HEK293 (cell line): ENCODE measurements around the gene CHPT1.

Experiments
- CTCF ChIA-PET: fragments of 350-600 bp; formaldehyde crosslinking; extraction: SDS; loops from one replicate; lab custom pipeline; 2021; ENCODE audit warnings: antibody characterized with exemption; lab: Yijun Ruan, JAX
- POLR2A ChIA-PET: fragments of 300-600 bp; formaldehyde crosslinking; extraction: SDS; loops from one replicate; lab custom pipeline; 2020; ENCODE audit warnings: antibody characterized with exemption, inconsistent platforms; lab: Yijun Ruan, JAX
- H3K27ac ChIP-seq: fragments of 200-500 bp; sonication (Bioruptor generic); 2 replicates; pipeline ENCODE4 v1.5.1; 2014; ENCODE audit warnings: low read depth, low read length, control low read depth, inconsistent platforms; ENCODE audit errors: extremely low read depth
- H3K36me3 ChIP-seq, 2 experiments: fragments of 200-500 bp in 1 of 2; sonication (Bioruptor generic) in 1 of 2; 1 replicate in 1 of 2; 2 replicates in 1 of 2; pipeline ENCODE4 v1.5.1; 2014 to 2017; ENCODE audit warnings: inconsistent platforms in 2 of 2, low read length in 2 of 2; ENCODE audit not compliant: control insufficient read depth in 2 of 2, insufficient read depth in 1 of 2
- H3K4me1 ChIP-seq: fragments of 200-500 bp; sonication (Bioruptor generic); 2 replicates; pipeline ENCODE4 v1.5.1; 2014; ENCODE audit warnings: mild to moderate bottlenecking, low read length, inconsistent platforms; ENCODE audit not compliant: control insufficient read depth, insufficient read depth
- H3K4me3 ChIP-seq: 2 replicates; pipeline ENCODE4 v1.5.1; 2011; ENCODE audit warnings: low read depth, mild to moderate bottlenecking, control low read depth, low read length, moderate library complexity
- H3K9me3 ChIP-seq: fragments of 200-500 bp; sonication (Bioruptor generic); 2 replicates; pipeline ENCODE4 v1.5.1; 2014; ENCODE audit warnings: low read depth, low read length, inconsistent platforms; ENCODE audit not compliant: control insufficient read depth, insufficient read depth
- BCL11B ChIP-seq: fragments of 450-650 bp; formaldehyde crosslinking; IDR thresholded peaks from 2 replicates; pipeline ENCODE4 v1.5.1; 2016; ENCODE audit warnings: low read depth, missing biosample characterization, missing genetic modification characterization
- GLIS2 ChIP-seq: fragments of 450-650 bp; formaldehyde crosslinking; IDR thresholded peaks from 2 replicates; pipeline ENCODE4 v1.5.1; 2016; ENCODE audit warnings: missing biosample characterization, missing genetic modification characterization
- HOXD13 ChIP-seq: sonication (generic); formaldehyde crosslinking; IDR thresholded peaks from 2 replicates; pipeline ENCODE4 v1.8.0; 2022; ENCODE audit warnings: missing genetic modification reagents, borderline replicate concordance
- KLF16 ChIP-seq: fragments of 450-650 bp; formaldehyde crosslinking; IDR thresholded peaks from 2 replicates; pipeline ENCODE4 v1.5.1; 2017; ENCODE audit warnings: missing biosample characterization, missing genetic modification characterization
- MEIS1 ChIP-seq: sonication (generic); formaldehyde crosslinking; IDR thresholded peaks from 2 replicates; pipeline ENCODE4 v1.8.1; 2022; ENCODE audit warnings: missing genetic modification reagents, mild to moderate bottlenecking, borderline replicate concordance
- SP7 ChIP-seq: fragments of 450-650 bp; formaldehyde crosslinking; IDR thresholded peaks from 2 replicates; pipeline ENCODE4 v1.5.1; 2016; ENCODE audit warnings: missing biosample characterization, missing genetic modification characterization
- WT1 ChIP-seq: fragments of 450-650 bp; formaldehyde crosslinking; IDR thresholded peaks from 2 replicates; pipeline ENCODE4 v1.5.1; 2016; ENCODE audit warnings: missing biosample characterization, missing genetic modification characterization
- ZFHX2 ChIP-seq: fragments of 450-650 bp; formaldehyde crosslinking; conservative IDR thresholded peaks from 2 replicates; pipeline ENCODE4 v1.5.1; 2016; ENCODE audit warnings: missing biosample characterization, missing genetic modification characterization
- ZNF10 ChIP-seq: fragments of 450-650 bp; formaldehyde crosslinking; IDR thresholded peaks from 2 replicates; pipeline ENCODE4 v1.5.1; 2017; ENCODE audit warnings: missing biosample characterization, missing genetic modification characterization
- ZNF114 ChIP-seq: fragments of 450-650 bp; formaldehyde crosslinking; IDR thresholded peaks from 2 replicates; pipeline ENCODE4 v1.5.0; 2017; ENCODE audit warnings: missing biosample characterization, missing genetic modification characterization
- ZNF133 ChIP-seq: fragments of 450-650 bp; formaldehyde crosslinking; IDR thresholded peaks from 2 replicates; pipeline ENCODE4 v1.5.1; 2016; ENCODE audit warnings: missing biosample characterization, missing genetic modification characterization
- ZNF169 ChIP-seq: fragments of 450-650 bp; formaldehyde crosslinking; IDR thresholded peaks from 2 replicates; pipeline ENCODE4 v1.5.1; 2016; ENCODE audit warnings: missing biosample characterization, missing genetic modification characterization
- ZNF221 ChIP-seq: fragments of 450-650 bp; formaldehyde crosslinking; IDR thresholded peaks from 2 replicates; pipeline ENCODE4 v1.5.1; 2017; ENCODE audit warnings: missing biosample characterization, missing genetic modification characterization, borderline replicate concordance
- ZNF335 ChIP-seq: fragments of 450-650 bp; formaldehyde crosslinking; conservative IDR thresholded peaks from 2 replicates; pipeline ENCODE4 v1.5.1; 2016; ENCODE audit warnings: missing biosample characterization, missing genetic modification characterization
- ZNF391 ChIP-seq: fragments of 450-650 bp; formaldehyde crosslinking; IDR thresholded peaks from 2 replicates; pipeline ENCODE4 v1.5.1; 2016; ENCODE audit warnings: low read depth, missing biosample characterization, missing genetic modification characterization, borderline replicate concordance
- ZNF530 ChIP-seq: fragments of 450-650 bp; formaldehyde crosslinking; IDR thresholded peaks from 2 replicates; pipeline ENCODE4 v1.5.1; 2016; ENCODE audit warnings: low read depth, missing biosample characterization, missing genetic modification characterization
- ZNF555 ChIP-seq: fragments of 450-650 bp; formaldehyde crosslinking; conservative IDR thresholded peaks from 2 replicates; pipeline ENCODE4 v1.5.1; 2017; ENCODE audit warnings: missing biosample characterization, mild to moderate bottlenecking, missing genetic modification characterization, inconsistent platforms
- ZNF558 ChIP-seq: fragments of 450-650 bp; formaldehyde crosslinking; IDR thresholded peaks from 2 replicates; pipeline ENCODE4 v1.5.1; 2016; ENCODE audit warnings: missing biosample characterization, missing genetic modification characterization
- ZNF707 ChIP-seq: fragments of 450-650 bp; formaldehyde crosslinking; IDR thresholded peaks from 2 replicates; pipeline ENCODE4 v1.5.1; 2016; ENCODE audit warnings: missing biosample characterization, missing genetic modification characterization
- ZNF776 ChIP-seq: fragments of 450-650 bp; formaldehyde crosslinking; IDR thresholded peaks from 2 replicates; pipeline ENCODE4 v1.5.0; 2017; ENCODE audit warnings: missing biosample characterization, missing genetic modification characterization, borderline replicate concordance
- ZNF777 ChIP-seq: fragments of 450-650 bp; formaldehyde crosslinking; IDR thresholded peaks from 2 replicates; pipeline ENCODE4 v1.5.1; 2017; ENCODE audit warnings: missing biosample characterization, missing genetic modification characterization, borderline replicate concordance
- ZXDB ChIP-seq: fragments of 450-650 bp; formaldehyde crosslinking; IDR thresholded peaks from 2 replicates; pipeline ENCODE4 v1.5.1; 2016; ENCODE audit warnings: missing biosample characterization, missing genetic modification characterization
- TF ChIP-seq, protein P1 (sequence below): fragments of 450-650 bp; IDR thresholded peaks from 2 replicates; pipeline ENCODE4 v1.5.1; 2018; ENCODE audit warnings: missing biosample characterization, mild to moderate bottlenecking, missing genetic modification characterization
- TF ChIP-seq, protein P2 (sequence below): fragments of 450-650 bp; formaldehyde crosslinking; IDR thresholded peaks from 2 replicates; pipeline ENCODE4 v1.5.1; 2016; ENCODE audit warnings: missing biosample characterization, missing genetic modification characterization
- TF ChIP-seq, protein P3 (sequence below): fragments of 450-650 bp; formaldehyde crosslinking; IDR thresholded peaks from 2 replicates; pipeline ENCODE4 v1.5.1; 2017; ENCODE audit warnings: missing biosample characterization, missing genetic modification characterization
- TF ChIP-seq, protein P4 (sequence below): fragments of 450-650 bp; formaldehyde crosslinking; IDR thresholded peaks from 2 replicates; pipeline ENCODE4 v1.5.1; 2017; ENCODE audit warnings: missing biosample characterization, mild to moderate bottlenecking, missing genetic modification characterization, moderate library complexity

Gene CHPT1

DNA sequence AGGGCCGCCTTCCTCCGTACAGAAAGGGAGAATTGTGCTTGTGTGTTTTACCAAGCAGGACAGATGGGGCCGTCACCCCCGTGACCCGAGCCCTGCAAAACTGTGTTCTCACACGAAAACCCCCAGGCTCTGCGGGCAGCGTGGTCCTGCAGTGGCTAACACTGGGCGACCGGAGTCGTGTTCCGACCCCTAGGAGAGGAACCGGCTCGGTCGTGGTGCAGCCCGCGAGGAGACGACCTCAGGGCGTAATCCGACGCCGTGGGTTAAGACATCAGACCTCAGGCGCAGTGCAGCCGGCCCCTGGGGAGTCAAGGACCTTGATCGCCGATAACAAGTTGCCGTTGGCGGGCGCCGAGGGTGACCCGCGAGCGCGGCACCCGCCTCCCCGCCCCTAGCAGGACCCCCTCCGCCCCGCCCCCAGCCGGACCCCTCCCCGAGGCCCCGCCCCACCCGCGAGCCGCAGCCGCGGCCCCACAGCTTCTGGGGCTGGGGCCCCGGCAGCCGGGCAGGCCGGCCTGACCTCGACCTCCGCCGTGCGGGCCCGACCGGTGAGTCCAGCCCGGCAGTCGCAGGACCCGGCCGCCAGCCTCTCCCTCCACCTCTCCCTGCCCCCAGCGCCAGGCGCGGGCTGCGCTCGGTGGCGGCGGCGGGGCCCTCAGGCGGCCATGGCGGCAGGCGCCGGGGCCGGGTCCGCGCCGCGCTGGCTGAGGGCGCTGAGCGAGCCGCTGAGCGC, at the start of gene CHPT1 (continued):
- TF ChIP-seq ZNF776 (tag by site-specific recombination) (no peak), KLF16 (tag by site-specific recombination) (no peak), ZXDB (tag by site-specific recombination) (peak; percentile 68), BCL11B (tag by site-specific recombination) (peak; percentile 65; the same call in 1 of the 2 replicates), ZNF335 (tag by site-specific recombination) (peak; percentile 95), ZNF777 (tag by site-specific recombination) (no peak; the same call in 1 of the 2 replicates), ZNF169 (tag by site-specific recombination) (no peak), ZNF10 (tag by site-specific recombination) (peak; percentile 64; the same call in 1 of the 2 replicates), ZNF530 (tag by site-specific recombination) (no peak), ZNF391 (no peak; the same call in 1 of the 2 replicates), MEIS1 (CRISPR knock-in tag) (0 out of 2 replicates have a peak, but pooled peaks have one; percentile 29), ZNF558 (no peak), WT1 (no peak), SP7 (tag by site-specific recombination) (peak; percentile 37; the same call in 1 of the 2 replicates)
- TF ChIP-seq, protein P1, sequence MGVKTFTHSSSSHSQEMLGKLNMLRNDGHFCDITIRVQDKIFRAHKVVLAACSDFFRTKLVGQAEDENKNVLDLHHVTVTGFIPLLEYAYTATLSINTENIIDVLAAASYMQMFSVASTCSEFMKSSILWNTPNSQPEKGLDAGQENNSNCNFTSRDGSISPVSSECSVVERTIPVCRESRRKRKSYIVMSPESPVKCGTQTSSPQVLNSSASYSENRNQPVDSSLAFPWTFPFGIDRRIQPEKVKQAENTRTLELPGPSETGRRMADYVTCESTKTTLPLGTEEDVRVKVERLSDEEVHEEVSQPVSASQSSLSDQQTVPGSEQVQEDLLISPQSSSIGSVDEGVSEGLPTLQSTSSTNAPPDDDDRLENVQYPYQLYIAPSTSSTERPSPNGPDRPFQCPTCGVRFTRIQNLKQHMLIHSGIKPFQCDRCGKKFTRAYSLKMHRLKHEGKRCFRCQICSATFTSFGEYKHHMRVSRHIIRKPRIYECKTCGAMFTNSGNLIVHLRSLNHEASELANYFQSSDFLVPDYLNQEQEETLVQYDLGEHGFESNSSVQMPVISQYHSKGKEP, result no peak
- TF ChIP-seq, protein P2, sequence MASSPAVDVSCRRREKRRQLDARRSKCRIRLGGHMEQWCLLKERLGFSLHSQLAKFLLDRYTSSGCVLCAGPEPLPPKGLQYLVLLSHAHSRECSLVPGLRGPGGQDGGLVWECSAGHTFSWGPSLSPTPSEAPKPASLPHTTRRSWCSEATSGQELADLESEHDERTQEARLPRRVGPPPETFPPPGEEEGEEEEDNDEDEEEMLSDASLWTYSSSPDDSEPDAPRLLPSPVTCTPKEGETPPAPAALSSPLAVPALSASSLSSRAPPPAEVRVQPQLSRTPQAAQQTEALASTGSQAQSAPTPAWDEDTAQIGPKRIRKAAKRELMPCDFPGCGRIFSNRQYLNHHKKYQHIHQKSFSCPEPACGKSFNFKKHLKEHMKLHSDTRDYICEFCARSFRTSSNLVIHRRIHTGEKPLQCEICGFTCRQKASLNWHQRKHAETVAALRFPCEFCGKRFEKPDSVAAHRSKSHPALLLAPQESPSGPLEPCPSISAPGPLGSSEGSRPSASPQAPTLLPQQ (tag by site-specific recombination), result no peak

DNA sequence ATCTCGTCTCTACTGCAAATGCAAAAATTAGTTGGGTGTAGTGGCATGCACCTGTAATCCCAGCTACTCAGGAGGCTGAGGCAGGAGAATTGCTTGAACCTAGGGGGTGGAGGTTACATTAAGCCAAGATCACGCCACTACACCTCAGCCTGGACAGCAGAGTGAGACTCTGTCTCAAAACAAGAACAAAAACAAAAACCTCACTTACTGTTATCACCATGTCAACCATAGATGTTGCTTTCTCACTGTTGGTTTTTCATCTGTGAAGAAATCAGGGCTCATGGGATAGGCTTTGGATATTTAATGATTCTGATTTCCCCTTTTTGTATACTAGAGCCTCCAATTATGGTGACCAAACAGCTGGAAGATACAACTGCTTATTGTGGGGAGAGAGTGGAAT, 49.7 kb upstream of the CHPT1 start:
- H3K36me3 ChIP-seq, result no peaks in the 10 kb centered on the region
- no peak overlapping the region for H3K4me3 ChIP-seq
- CTCF ChIA-PET, result interaction anchor here (0.7 kb wide), 1 partner anchor 126 kb away, joined by 3 read pairs; no protein-coding TSS in a partner anchor
- POLR2A ChIA-PET, result no interaction called here
- H3K9me3 ChIP-seq, result no peaks in the 10 kb centered on the region
- H3K4me1 ChIP-seq, result no peaks in the 10 kb centered on the region
- H3K27ac ChIP-seq, result no peak overlapping the region
- no peak for TF ChIP-seq HOXD13 (CRISPR knock-in tag)
- TF ChIP-seq, protein P3, sequence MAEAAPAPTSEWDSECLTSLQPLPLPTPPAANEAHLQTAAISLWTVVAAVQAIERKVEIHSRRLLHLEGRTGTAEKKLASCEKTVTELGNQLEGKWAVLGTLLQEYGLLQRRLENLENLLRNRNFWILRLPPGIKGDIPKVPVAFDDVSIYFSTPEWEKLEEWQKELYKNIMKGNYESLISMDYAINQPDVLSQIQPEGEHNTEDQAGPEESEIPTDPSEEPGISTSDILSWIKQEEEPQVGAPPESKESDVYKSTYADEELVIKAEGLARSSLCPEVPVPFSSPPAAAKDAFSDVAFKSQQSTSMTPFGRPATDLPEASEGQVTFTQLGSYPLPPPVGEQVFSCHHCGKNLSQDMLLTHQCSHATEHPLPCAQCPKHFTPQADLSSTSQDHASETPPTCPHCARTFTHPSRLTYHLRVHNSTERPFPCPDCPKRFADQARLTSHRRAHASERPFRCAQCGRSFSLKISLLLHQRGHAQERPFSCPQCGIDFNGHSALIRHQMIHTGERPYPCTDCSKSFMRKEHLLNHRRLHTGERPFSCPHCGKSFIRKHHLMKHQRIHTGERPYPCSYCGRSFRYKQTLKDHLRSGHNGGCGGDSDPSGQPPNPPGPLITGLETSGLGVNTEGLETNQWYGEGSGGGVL (tag by site-specific recombination), result no peak
- no peak for TF ChIP-seq ZNF555
- no peak for TF ChIP-seq ZNF114 (tag by site-specific recombination)
- no peak for TF ChIP-seq GLIS2 (tag by site-specific recombination)
- TF ChIP-seq ZFHX2, result no peak
- TF ChIP-seq ZNF221 (tag by site-specific recombination), result no peak
- no peak for TF ChIP-seq WT1
- TF ChIP-seq, protein P4, sequence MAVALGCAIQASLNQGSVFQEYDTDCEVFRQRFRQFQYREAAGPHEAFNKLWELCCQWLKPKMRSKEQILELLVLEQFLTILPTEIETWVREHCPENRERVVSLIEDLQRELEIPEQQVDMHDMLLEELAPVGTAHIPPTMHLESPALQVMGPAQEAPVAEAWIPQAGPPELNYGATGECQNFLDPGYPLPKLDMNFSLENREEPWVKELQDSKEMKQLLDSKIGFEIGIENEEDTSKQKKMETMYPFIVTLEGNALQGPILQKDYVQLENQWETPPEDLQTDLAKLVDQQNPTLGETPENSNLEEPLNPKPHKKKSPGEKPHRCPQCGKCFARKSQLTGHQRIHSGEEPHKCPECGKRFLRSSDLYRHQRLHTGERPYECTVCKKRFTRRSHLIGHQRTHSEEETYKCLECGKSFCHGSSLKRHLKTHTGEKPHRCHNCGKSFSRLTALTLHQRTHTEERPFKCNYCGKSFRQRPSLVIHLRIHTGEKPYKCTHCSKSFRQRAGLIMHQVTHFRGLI (tag by site-specific recombination), result no peak
- TF ChIP-seq ZNF133 (tag by site-specific recombination), result no peak
- no peak for TF ChIP-seq ZNF707 (tag by site-specific recombination)
- TF ChIP-seq, protein P2 (tag by site-specific recombination), result no peak
